Measurements from ENCODE around the gene CD164L2.

DNA sequence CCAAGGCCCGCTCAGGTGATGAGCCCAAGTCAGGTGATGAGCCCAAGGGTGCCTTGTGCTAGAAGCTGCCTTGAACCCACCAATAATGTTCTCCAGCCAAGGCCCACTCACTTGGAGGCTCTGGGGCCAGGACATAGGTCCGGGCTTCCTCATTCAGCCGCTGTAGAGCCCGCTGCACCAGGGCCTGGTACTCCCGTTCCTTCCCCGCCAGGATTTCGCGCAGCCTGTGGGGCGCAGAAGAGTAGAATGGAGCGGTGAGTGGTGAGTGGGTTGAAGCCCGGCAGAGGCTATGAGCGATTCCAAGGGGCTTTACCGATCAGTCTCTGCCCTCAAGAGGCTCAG, 26.9 kb downstream of the CD164L2 start:
- TF ChIP-seq CTCF (IDR thresholded peaks at IDR 0.05): no peak
- TF ChIP-seq EZH2 (IDR thresholded peaks at IDR 0.05; ENCODE audit: borderline replicate concordance, insufficient read depth, low read depth, low read length, poor library complexity, severe bottlenecking): no peak
